Measurements from ENCODE around the gene CBFA2T3. TPM values are rescaled to one million over a fixed set of nuclear protein-coding genes. Genes with fewer than 3 reads are reported as not detected.
"Not testable (repeated sequence)": the region's sequence is repeated elsewhere in the genome, so short reads cannot be mapped to it uniquely, and the experiment has no call there.

Gene CBFA2T3
- total RNA-seq, 1 donor from 2014 or later: not detected

- Mint-ChIP-seq H3K36me3 (ENCODE audit: unreplicated experiment) (no peaks in the 10 kb centered on the region), H3K4me1 (ENCODE audit: unreplicated experiment) (peaks cover 51% of the 10 kb centered on the region), H3K27me3 (ENCODE audit: unreplicated experiment) (no peaks in the 10 kb centered on the region), H3K9me3 (ENCODE audit: unreplicated experiment) (no peaks in the 10 kb centered on the region), H3K4me3 (ENCODE audit: unreplicated experiment) (no peak overlapping the region), H3K27ac (ENCODE audit: unreplicated experiment) (no peak overlapping the region)
- TF ChIP-seq CTCF (IDR thresholded peaks at IDR 0.05): no peak
- no peak for DNase-seq (ENCODE audit: extremely low spot score, unreplicated experiment)
Measured at GRCh38 chr16:88922114-88922825, 54.7 kb downstream of the CBFA2T3 start.

GRCh38 chr16:88921591-88921990, 55.4 kb downstream of the CBFA2T3 start:
- Mint-ChIP-seq H3K27me3 (ENCODE audit: unreplicated experiment) (no peaks in the 10 kb centered on the region), H3K9me3 (ENCODE audit: unreplicated experiment) (no peaks in the 10 kb centered on the region), H3K36me3 (ENCODE audit: unreplicated experiment) (no peaks in the 10 kb centered on the region)

GRCh38 chr16:88920618-88921590, 56.1 kb downstream of the CBFA2T3 start:
- Mint-ChIP-seq H3K36me3 (ENCODE audit: unreplicated experiment) (no peaks in the 10 kb centered on the region), H3K9me3 (ENCODE audit: unreplicated experiment) (no peaks in the 10 kb centered on the region), H3K27ac (ENCODE audit: unreplicated experiment) (no peak overlapping the region), H3K27me3 (ENCODE audit: unreplicated experiment) (no peaks in the 10 kb centered on the region), H3K4me1 (ENCODE audit: unreplicated experiment) (peaks cover 50% of the 10 kb centered on the region), H3K4me3 (ENCODE audit: unreplicated experiment) (no peak overlapping the region)
- DNase-seq (ENCODE audit: extremely low spot score, unreplicated experiment): no peak
- TF ChIP-seq CTCF (IDR thresholded peaks at IDR 0.05): no peak

More at GRCh38 chr16:88921591-88921990, 55.4 kb downstream of the CBFA2T3 start:
- no peak for TF ChIP-seq CTCF (IDR thresholded peaks at IDR 0.05)
- Mint-ChIP-seq H3K27ac (ENCODE audit: unreplicated experiment) (no peak overlapping the region), H3K4me1 (ENCODE audit: unreplicated experiment) (peaks cover 53% of the 10 kb centered on the region), H3K4me3 (ENCODE audit: unreplicated experiment) (no peak overlapping the region)
- DNase-seq (ENCODE audit: extremely low spot score, unreplicated experiment): no peak

- H3K9me3 Mint-ChIP-seq (ENCODE audit: unreplicated experiment): no peaks in the 10 kb centered on the region
- peaks cover 41% of the 10 kb centered on the region for H3K4me1 Mint-ChIP-seq (ENCODE audit: unreplicated experiment)
- no peaks in the 10 kb centered on the region for H3K27me3 Mint-ChIP-seq (ENCODE audit: unreplicated experiment)
- no peaks in the 10 kb centered on the region for H3K36me3 Mint-ChIP-seq (ENCODE audit: unreplicated experiment)
- H3K4me3 Mint-ChIP-seq (ENCODE audit: unreplicated experiment): no peak overlapping the region
- TF ChIP-seq CTCF (IDR thresholded peaks at IDR 0.05): no peak
- H3K27ac Mint-ChIP-seq (ENCODE audit: unreplicated experiment): no peak overlapping the region
- DNase-seq (ENCODE audit: extremely low spot score, unreplicated experiment): no peak
Measured at GRCh38 chr16:88919936-88920335, 57.1 kb downstream of the CBFA2T3 start.

- H3K4me3 Mint-ChIP-seq (ENCODE audit: unreplicated experiment); H3K27me3 Mint-ChIP-seq (ENCODE audit: unreplicated experiment); DNase-seq (ENCODE audit: extremely low spot score, unreplicated experiment); H3K9me3 Mint-ChIP-seq (ENCODE audit: unreplicated experiment); H3K27ac Mint-ChIP-seq (ENCODE audit: unreplicated experiment); H3K36me3 Mint-ChIP-seq (ENCODE audit: unreplicated experiment): not testable (repeated sequence)
- H3K4me1 Mint-ChIP-seq (ENCODE audit: unreplicated experiment): peaks cover 39% of the 10 kb centered on the region
Measured at GRCh38 chr16:88918896-88919295, 58.1 kb downstream of the CBFA2T3 start.
